K562 (cell line): Measurements from ENCODE around the gene SLFNL1. TPM values are rescaled to one million over a fixed set of nuclear protein-coding genes. Genes with fewer than 3 reads are reported as not detected.

Experiments
- BCL6 ChIP-seq: fragments of 250-450 bp; sonication (Bioruptor Pico); IDR thresholded peaks from 2 replicates; pipeline ENCODE4 v1.4.0; 2020
- ETV5 ChIP-seq: sonication (generic); formaldehyde crosslinking; IDR thresholded peaks from 2 replicates; pipeline ENCODE4 v1.4.0; 2020; ENCODE audit warnings: low read depth, mild to moderate bottlenecking, missing genetic modification reagents
- HMGN3 ChIP-seq: IDR thresholded peaks from 2 replicates; pipeline ENCODE4 v1.6.1; 2011; ENCODE audit warnings: borderline replicate concordance, low read depth, mild to moderate bottlenecking, mixed read lengths, low read length; ENCODE audit not compliant: insufficient read length; ENCODE audit errors: extremely low read depth
- JUND ChIP-seq, 2 experiments: IDR thresholded peaks; 2 replicates in 1 of 2; 3 replicates in 1 of 2; pipeline ENCODE4 v1.6.1; 2011; ENCODE audit warnings: borderline replicate concordance in 2 of 2, low read depth in 2 of 2, low read length in 2 of 2, improper control_type of control experiment in 1 of 2, missing biosample characterization in 1 of 2, missing genetic modification characterization in 1 of 2, missing genetic modification reagents in 1 of 2
- KAT7 ChIP-seq: sonication (generic); formaldehyde crosslinking; IDR thresholded peaks from 2 replicates; pipeline ENCODE4 v1.8.0; 2022; ENCODE audit warnings: missing genetic modification reagents, mild to moderate bottlenecking, borderline replicate concordance
- RCOR1 ChIP-seq, 2 experiments: IDR thresholded peaks; 2 replicates each; pipeline ENCODE4 v1.6.1; 2012; ENCODE audit warnings: low read depth in 2 of 2, low read length in 2 of 2, borderline replicate concordance in 1 of 2, improper control_type of control experiment in 1 of 2
- SUPT5H ChIP-seq: fragments of 450-650 bp; IDR thresholded peaks from 2 replicates; pipeline ENCODE4 v1.6.1; 2016
- TCF3 ChIP-seq: sonication (generic); formaldehyde crosslinking; IDR thresholded peaks from 2 replicates; pipeline ENCODE4 v1.4.0; 2020; ENCODE audit warnings: mild to moderate bottlenecking, missing genetic modification reagents
- XRCC5 ChIP-seq: fragments of 200-400 bp; formaldehyde crosslinking; IDR thresholded peaks from 2 replicates; pipeline ENCODE4 v1.6.1; 2017; ENCODE audit warnings: low read depth, mild to moderate bottlenecking, low read length
- ZNF121 ChIP-seq: sonication (generic); formaldehyde crosslinking; conservative IDR thresholded peaks from 2 replicates; pipeline ENCODE4 v1.8.0; 2022; ENCODE audit warnings: missing genetic modification reagents
- ZNF584 ChIP-seq: fragments of 200-800 bp; sonication (Bioruptor generic); IDR thresholded peaks from 2 replicates; pipeline ENCODE4 v1.6.1; 2016; ENCODE audit warnings: low read depth, mild to moderate bottlenecking, missing genetic modification characterization, missing compliant biosample characterization
- ZNF764 ChIP-seq: fragments of 250-450 bp; sonication (Bioruptor Pico); IDR thresholded peaks from 2 replicates; pipeline ENCODE4 v1.4.0; 2020; ENCODE audit warnings: low read depth, mild to moderate bottlenecking, moderate library complexity
- polyA plus RNA-seq, 8 experiments: library from polyadenylated mRNA; depleted of rRNA in 4 of 8; stranded (reverse) in 5 of 8; unstranded in 3 of 8; fragments of >200 nt; fragmentation: Nextera tagmentation in 2 of 8; fragmentation: Illumina TruSeq in 1 of 8; extraction: Ambion mirVana in 2 of 8; extraction: Trizol in 1 of 8; gene quantifications; 2 replicates each; pipeline versions ENCODE4 v1.2.1 to v1.2.3, GENCODE V29; 2011 to 2014; ENCODE audit warnings: inconsistent platforms in 1 of 8, missing spikeins in 1 of 8
- total RNA-seq, 7 experiments: library from RNA; depleted of rRNA in 6 of 7; stranded (reverse); fragments of >200 nt in 6 of 7; fragmentation: Illumina TruSeq in 2 of 7; extraction: Trizol in 2 of 7; gene quantifications; 2 replicates each; pipeline versions ENCODE4 v1.2.1 to v1.2.3, GENCODE V29; 2011 to 2021; ENCODE audit warnings: low replicate concordance in 1 of 7
- TF ChIP-seq, protein P1 (sequence below): IDR thresholded peaks from 2 replicates; pipeline ENCODE4 v1.6.1; 2011; ENCODE audit warnings: borderline replicate concordance, low read depth, mild to moderate bottlenecking, moderate library complexity, low read length; ENCODE audit not compliant: insufficient read depth, poor library complexity, severe bottlenecking
- TF ChIP-seq, protein P2 (sequence below): fragments of 450-650 bp; IDR thresholded peaks from 2 replicates; pipeline ENCODE4 v1.7.1; 2018; ENCODE audit warnings: mild to moderate bottlenecking, low read depth; ENCODE audit not compliant: partially characterized antibody
- TF ChIP-seq, protein P3 (sequence below): fragments of 250-450 bp; sonication (Bioruptor Pico); IDR thresholded peaks from 2 replicates; pipeline ENCODE4 v1.9.0; 2021; ENCODE audit warnings: mild to moderate bottlenecking, inconsistent platforms
- TF ChIP-seq, protein P4 (sequence below): fragments of 450-650 bp; IDR thresholded peaks from 2 replicates; pipeline ENCODE4 v1.6.1; 2014; ENCODE audit warnings: low read depth, mild to moderate bottlenecking, moderate library complexity, borderline replicate concordance

The SLFNL1 gene
- total and polyA plus RNA-seq, 9 of the 15 experiments (the other 6 are each of a cell fraction or from before 2014, with no cell fraction given): 0.05 to 0.14 (median 0.06) TPM; not detected in 5

DNA sequence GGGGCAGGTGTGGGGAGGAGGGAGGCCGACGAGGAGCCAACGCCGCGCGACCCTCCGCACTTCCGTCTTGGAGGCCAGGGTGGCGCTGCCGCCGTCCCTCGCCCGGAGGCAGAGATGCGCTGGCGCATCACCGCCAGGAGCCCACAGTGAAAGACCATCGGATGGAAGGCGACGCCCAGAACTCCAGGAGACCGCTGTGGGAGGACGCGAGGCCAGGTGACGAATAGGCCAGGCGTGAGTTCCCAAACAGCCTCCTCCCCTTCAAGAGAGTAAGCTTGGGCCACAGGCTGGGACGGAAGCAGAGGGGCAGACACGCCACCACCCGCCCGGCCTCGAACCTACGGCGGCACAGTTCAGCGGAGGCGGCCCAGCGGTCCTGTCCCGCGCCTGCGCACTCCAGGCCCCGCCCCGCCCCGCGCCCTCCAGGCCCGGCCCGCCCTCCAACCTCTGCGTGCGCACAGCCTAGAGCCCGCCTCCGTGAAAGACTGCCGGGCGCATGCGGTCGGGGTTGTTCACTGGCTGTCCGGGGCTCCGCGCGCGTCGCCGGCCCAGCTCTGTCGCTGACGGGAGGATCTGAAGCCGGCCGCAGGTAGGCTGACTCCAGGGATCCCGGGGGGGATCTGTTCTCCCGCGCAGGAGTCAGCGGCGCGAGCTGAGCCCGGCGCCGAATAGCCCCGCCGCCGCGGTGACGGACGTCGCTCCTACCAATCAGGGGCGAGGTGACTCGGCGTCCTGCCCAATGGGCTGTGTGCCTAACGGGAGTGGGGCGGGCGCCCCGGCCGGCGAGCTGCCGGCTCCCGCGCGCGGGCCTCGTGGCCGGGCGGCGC is 42.1 kb downstream of the SLFNL1 start, which contains the start of gene CTPS1 (continued):
- peak in 1 of 2 experiments; percentile 23; a peak in 2 of 4 replicates for TF ChIP-seq RCOR1 (IDR thresholded peaks at IDR 0.05; ENCODE audit: borderline replicate concordance in 1 of 2, low read depth in 2 of 2, low read length in 2 of 2)
- no peak for TF ChIP-seq BCL6
- TF ChIP-seq ZNF584 (CRISPR knock-in tag): no peak
- TF ChIP-seq HMGN3: peak; percentile 62
- TF ChIP-seq, protein P1, sequence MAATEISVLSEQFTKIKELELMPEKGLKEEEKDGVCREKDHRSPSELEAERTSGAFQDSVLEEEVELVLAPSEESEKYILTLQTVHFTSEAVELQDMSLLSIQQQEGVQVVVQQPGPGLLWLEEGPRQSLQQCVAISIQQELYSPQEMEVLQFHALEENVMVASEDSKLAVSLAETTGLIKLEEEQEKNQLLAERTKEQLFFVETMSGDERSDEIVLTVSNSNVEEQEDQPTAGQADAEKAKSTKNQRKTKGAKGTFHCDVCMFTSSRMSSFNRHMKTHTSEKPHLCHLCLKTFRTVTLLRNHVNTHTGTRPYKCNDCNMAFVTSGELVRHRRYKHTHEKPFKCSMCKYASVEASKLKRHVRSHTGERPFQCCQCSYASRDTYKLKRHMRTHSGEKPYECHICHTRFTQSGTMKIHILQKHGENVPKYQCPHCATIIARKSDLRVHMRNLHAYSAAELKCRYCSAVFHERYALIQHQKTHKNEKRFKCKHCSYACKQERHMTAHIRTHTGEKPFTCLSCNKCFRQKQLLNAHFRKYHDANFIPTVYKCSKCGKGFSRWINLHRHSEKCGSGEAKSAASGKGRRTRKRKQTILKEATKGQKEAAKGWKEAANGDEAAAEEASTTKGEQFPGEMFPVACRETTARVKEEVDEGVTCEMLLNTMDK: peak; percentile 27
- TF ChIP-seq, protein P2, sequence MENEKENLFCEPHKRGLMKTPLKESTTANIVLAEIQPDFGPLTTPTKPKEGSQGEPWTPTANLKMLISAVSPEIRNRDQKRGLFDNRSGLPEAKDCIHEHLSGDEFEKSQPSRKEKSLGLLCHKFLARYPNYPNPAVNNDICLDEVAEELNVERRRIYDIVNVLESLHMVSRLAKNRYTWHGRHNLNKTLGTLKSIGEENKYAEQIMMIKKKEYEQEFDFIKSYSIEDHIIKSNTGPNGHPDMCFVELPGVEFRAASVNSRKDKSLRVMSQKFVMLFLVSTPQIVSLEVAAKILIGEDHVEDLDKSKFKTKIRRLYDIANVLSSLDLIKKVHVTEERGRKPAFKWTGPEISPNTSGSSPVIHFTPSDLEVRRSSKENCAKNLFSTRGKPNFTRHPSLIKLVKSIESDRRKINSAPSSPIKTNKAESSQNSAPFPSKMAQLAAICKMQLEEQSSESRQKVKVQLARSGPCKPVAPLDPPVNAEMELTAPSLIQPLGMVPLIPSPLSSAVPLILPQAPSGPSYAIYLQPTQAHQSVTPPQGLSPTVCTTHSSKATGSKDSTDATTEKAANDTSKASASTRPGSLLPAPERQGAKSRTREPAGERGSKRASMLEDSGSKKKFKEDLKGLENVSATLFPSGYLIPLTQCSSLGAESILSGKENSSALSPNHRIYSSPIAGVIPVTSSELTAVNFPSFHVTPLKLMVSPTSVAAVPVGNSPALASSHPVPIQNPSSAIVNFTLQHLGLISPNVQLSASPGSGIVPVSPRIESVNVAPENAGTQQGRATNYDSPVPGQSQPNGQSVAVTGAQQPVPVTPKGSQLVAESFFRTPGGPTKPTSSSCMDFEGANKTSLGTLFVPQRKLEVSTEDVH: peak; percentile 73
- TF ChIP-seq KAT7: peak; percentile 80
- peak; percentile 55; the same call in 1 of the 2 replicates for TF ChIP-seq ETV5
- TF ChIP-seq, protein P3, sequence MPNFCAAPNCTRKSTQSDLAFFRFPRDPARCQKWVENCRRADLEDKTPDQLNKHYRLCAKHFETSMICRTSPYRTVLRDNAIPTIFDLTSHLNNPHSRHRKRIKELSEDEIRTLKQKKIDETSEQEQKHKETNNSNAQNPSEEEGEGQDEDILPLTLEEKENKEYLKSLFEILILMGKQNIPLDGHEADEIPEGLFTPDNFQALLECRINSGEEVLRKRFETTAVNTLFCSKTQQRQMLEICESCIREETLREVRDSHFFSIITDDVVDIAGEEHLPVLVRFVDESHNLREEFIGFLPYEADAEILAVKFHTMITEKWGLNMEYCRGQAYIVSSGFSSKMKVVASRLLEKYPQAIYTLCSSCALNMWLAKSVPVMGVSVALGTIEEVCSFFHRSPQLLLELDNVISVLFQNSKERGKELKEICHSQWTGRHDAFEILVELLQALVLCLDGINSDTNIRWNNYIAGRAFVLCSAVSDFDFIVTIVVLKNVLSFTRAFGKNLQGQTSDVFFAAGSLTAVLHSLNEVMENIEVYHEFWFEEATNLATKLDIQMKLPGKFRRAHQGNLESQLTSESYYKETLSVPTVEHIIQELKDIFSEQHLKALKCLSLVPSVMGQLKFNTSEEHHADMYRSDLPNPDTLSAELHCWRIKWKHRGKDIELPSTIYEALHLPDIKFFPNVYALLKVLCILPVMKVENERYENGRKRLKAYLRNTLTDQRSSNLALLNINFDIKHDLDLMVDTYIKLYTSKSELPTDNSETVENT (CRISPR knock-in tag): no peak
- peak; percentile 27; the same call in 1 of the 2 replicates for TF ChIP-seq JUND (IDR thresholded peaks at IDR 0.05; ENCODE audit: borderline replicate concordance, low read depth, low read length)
- TF ChIP-seq JUND (tag; IDR thresholded peaks at IDR 0.05; ENCODE audit: borderline replicate concordance, low read depth, low read length): no peak
- TF ChIP-seq XRCC5: 0 out of 2 replicates have a peak, but pooled peaks have one; percentile 31
- TF ChIP-seq TCF3: 0 out of 2 replicates have a peak, but pooled peaks have one; percentile 16
- TF ChIP-seq ZNF121: no peak
- TF ChIP-seq ZNF764 (CRISPR knock-in tag): peak; percentile 80
- TF ChIP-seq SUPT5H: peak; percentile 94
- TF ChIP-seq, protein P4, sequence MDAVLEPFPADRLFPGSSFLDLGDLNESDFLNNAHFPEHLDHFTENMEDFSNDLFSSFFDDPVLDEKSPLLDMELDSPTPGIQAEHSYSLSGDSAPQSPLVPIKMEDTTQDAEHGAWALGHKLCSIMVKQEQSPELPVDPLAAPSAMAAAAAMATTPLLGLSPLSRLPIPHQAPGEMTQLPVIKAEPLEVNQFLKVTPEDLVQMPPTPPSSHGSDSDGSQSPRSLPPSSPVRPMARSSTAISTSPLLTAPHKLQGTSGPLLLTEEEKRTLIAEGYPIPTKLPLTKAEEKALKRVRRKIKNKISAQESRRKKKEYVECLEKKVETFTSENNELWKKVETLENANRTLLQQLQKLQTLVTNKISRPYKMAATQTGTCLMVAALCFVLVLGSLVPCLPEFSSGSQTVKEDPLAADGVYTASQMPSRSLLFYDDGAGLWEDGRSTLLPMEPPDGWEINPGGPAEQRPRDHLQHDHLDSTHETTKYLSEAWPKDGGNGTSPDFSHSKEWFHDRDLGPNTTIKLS: peak; percentile 70; the same call in 1 of the 2 replicates
